Measurements from ENCODE around the gene RAPGEF5. TPM values are rescaled to one million over a fixed set of nuclear protein-coding genes. Genes with fewer than 3 reads are reported as not detected.

The RAPGEF5 gene
- total RNA-seq, 1 donor from 2014 or later = 65.8 TPM

DNA sequence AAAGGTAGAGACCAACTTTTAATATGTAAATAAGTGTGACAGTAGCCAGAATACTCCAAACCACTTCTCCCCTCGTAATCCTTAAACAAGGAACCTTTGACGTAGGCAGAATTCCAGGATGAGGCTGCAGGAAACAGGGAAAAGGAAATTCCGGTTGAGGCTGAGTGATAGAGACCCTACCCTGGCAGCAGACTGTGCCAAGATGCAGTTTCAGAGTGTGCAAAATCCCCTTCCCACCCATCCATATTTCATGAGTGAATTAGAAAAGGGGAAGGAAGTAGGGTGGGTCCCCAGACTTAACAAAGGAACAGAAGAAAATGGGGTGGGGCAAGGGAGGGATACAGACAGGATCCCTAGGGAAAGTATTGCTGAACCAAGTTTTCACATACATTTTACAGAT is 143.0 kb downstream of the RAPGEF5 start:
- intact Hi-C loops (cut with DNase I) = loop anchor here (10.0 kb wide), 3 partner anchors 371 to 891 kb away; partner anchors contain the start of gene KLHL7
- peaks cover 13 to 60% of the 10 kb centered on the region in 2 donors for H3K4me1 ChIP-seq
- DNase-seq (ENCODE audit: low spot score in 2 of 2) = no peak

GRCh38 chr7:22213081-22213480 is 143.9 kb downstream of the RAPGEF5 start:
- intact Hi-C loops (cut with DNase I) = loop anchor here (10.0 kb wide), 3 partner anchors 372 to 892 kb away; partner anchors contain the start of gene KLHL7
- no peaks in the 10 kb centered on the region for H3K36me3 ChIP-seq
- no peaks in the 10 kb centered on the region for H3K9me3 ChIP-seq
- peak overlapping the region in 1 of 2 donors; percentile 9 for H3K4me3 ChIP-seq
- TF ChIP-seq CTCF (IDR thresholded peaks at IDR 0.05) = no peak
- H3K4me1 ChIP-seq = peaks cover 19 to 66% of the 10 kb centered on the region in 2 donors
- no peaks in the 10 kb centered on the region for H3K27me3 ChIP-seq
- no peak for DNase-seq (ENCODE audit: low spot score in 2 of 2)
- H3K27ac ChIP-seq = peak overlapping the region; percentile 23 to 86

More for the DNA sequence above, 143.0 kb downstream of the RAPGEF5 start:
- H3K36me3 ChIP-seq = no peaks in the 10 kb centered on the region
- peak overlapping the region in 1 of 2 donors; percentile 3 for H3K4me3 ChIP-seq
- peak overlapping the region; percentile 74 to 86 for H3K27ac ChIP-seq
- TF ChIP-seq CTCF (IDR thresholded peaks at IDR 0.05) = no peak
- no peaks in the 10 kb centered on the region for H3K27me3 ChIP-seq
- no peaks in the 10 kb centered on the region for H3K9me3 ChIP-seq

GRCh38 chr7:22210967-22211366 is 146.0 kb downstream of the RAPGEF5 start:
- H3K36me3 ChIP-seq = no peaks in the 10 kb centered on the region
- no peaks in the 10 kb centered on the region for H3K27me3 ChIP-seq
- DNase-seq (ENCODE audit: low spot score in 2 of 2) = no peak
- H3K9me3 ChIP-seq = no peaks in the 10 kb centered on the region
- peak overlapping the region; percentile 32 to 62 for H3K27ac ChIP-seq
- no peak for TF ChIP-seq CTCF (IDR thresholded peaks at IDR 0.05)
- intact Hi-C loops (cut with DNase I) = loop anchor here (10.0 kb wide), 3 partner anchors 374 to 894 kb away; partner anchors contain the start of gene KLHL7
- H3K4me1 ChIP-seq = peaks cover 13 to 64% of the 10 kb centered on the region in 2 donors
- no peak overlapping the region for H3K4me3 ChIP-seq

DNA sequence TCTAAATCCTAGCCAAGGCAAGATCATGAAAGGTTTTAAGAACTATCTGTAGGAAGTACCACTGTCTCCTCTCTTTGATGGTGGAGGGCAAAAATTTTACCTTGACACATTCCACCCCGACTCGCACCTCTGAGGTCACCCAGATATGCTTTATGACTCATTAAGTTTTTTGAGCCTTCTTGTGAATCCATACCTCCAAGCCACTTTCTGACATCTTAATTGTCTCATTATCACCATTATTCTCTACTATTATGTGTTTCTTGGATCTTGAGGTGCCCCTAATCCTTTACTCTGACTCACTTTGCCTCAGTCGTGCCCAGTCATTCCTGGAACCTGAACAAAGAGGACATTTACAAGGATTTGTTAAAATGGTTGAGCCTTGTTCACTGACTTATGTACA is 146.6 kb downstream of the RAPGEF5 start:
- intact Hi-C loops (cut with DNase I) = loop anchor here (10.0 kb wide), 3 partner anchors 374 to 894 kb away; partner anchors contain the start of gene KLHL7
- peak overlapping the region; percentile 32 to 62 for H3K27ac ChIP-seq

GRCh38 chr7:22208799-22209198 is 148.2 kb downstream of the RAPGEF5 start:
- no peaks in the 10 kb centered on the region for H3K36me3 ChIP-seq
- peak overlapping the region; percentile 19 to 41 for H3K27ac ChIP-seq
- no peaks in the 10 kb centered on the region for H3K27me3 ChIP-seq
- H3K9me3 ChIP-seq = no peaks in the 10 kb centered on the region
- TF ChIP-seq CTCF (IDR thresholded peaks at IDR 0.05) = no peak
- H3K4me1 ChIP-seq = peaks cover 13 to 63% of the 10 kb centered on the region in 2 donors
- no peak for DNase-seq (ENCODE audit: low spot score in 2 of 2)
- intact Hi-C loops (cut with DNase I) = no loop called here
- H3K4me3 ChIP-seq = no peak overlapping the region

More for the DNA sequence above, 146.6 kb downstream of the RAPGEF5 start:
- TF ChIP-seq CTCF (IDR thresholded peaks at IDR 0.05) = no peak
- Histone ChIP-seq H3K9me3 (no peaks in the 10 kb centered on the region), H3K27me3 (no peaks in the 10 kb centered on the region), H3K4me1 (peaks cover 13 to 62% of the 10 kb centered on the region in 2 donors), H3K36me3 (no peaks in the 10 kb centered on the region), H3K4me3 (no peak overlapping the region)
- no peak for DNase-seq (ENCODE audit: low spot score in 2 of 2)

Data from ascending aorta (tissue), 2 donors.